ENCODE results near the gene RGS1. TPM values are rescaled to one million over a fixed set of nuclear protein-coding genes. Genes with fewer than 3 reads are reported as not detected.

RGS1 gene
- total and polyA plus RNA-seq, 12 donors: 0.30 to 7.2 (median 0.96) TPM

DNA sequence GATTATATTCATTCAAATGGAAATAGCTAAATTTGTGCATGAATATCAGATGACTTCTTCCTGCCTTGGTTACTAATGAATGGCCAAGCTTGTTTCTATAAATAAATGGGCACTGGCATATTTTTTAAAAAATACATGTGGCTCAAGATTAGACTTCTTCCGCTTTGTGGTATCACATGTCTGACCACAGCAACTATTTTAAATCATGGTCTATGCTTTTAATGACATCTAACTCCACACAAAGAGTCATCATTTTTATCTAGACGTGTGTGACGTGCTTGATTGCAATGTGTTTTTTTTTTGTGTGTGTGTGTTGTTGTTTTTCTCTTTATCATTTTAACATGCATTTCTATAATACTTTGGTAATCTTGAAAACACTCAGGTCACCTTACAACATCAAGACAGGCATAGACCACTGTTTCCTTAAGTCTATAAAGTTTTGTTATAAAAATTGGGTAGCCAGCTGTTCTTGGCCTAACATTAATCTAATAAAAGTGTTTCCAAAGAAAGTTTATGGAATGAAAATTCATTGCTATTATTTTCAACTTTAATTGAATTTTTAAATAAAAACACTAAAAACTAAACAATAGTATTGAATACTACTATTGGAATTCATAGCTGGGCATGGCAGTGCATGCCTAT is 29.5 kb downstream of the RGS1 start:
- WGBS, 2 donors: 38 to 47% methylated on average over 3 of the region's 3 CpGs
- ATAC-seq: peak in 2 of 8 donors; percentile 17 to 48
- peaks cover 0 to 35% (median 0%) of the 10 kb centered on the region in 9 donors for H3K4me1 ChIP-seq
- H3K9me3 ChIP-seq: no peaks in the 10 kb centered on the region
- intact Hi-C loops (cut with DNase I): loop anchor here in 6 of 10 donors (5.0 to 10.0 kb wide), 4 partner anchors 128 to 430 kb away; no protein-coding TSS in a partner anchor
- DNase-seq: no peak
- H3K27me3 ChIP-seq: no peaks in the 10 kb centered on the region
- TF ChIP-seq, protein P1, sequence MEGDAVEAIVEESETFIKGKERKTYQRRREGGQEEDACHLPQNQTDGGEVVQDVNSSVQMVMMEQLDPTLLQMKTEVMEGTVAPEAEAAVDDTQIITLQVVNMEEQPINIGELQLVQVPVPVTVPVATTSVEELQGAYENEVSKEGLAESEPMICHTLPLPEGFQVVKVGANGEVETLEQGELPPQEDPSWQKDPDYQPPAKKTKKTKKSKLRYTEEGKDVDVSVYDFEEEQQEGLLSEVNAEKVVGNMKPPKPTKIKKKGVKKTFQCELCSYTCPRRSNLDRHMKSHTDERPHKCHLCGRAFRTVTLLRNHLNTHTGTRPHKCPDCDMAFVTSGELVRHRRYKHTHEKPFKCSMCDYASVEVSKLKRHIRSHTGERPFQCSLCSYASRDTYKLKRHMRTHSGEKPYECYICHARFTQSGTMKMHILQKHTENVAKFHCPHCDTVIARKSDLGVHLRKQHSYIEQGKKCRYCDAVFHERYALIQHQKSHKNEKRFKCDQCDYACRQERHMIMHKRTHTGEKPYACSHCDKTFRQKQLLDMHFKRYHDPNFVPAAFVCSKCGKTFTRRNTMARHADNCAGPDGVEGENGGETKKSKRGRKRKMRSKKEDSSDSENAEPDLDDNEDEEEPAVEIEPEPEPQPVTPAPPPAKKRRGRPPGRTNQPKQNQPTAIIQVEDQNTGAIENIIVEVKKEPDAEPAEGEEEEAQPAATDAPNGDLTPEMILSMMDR (IDR thresholded peaks at IDR 0.05): no peak
- no peak overlapping the region for H3K27ac ChIP-seq
- no peaks in the 10 kb centered on the region for H3K36me3 ChIP-seq
- H3K4me3 ChIP-seq: no peak overlapping the region

DNA sequence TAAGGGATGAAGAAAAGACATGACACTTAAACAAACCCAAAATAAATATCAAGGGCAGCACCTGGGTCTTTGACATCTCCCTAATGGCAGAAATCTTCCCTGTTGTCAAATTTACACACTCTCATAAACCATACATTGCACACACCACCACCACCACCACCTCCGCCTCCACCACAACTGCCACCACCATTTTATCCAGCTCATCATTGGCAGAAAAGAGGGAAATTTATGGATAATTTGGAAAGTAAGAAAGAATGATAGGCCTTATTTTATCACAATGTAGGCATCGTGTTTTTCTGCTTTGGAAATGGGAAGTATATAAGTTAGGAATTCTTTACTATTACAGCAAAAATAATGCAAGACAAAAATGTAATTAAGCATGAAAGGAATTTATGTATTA is 33.1 kb downstream of the RGS1 start:
- ATAC-seq: no peak
- TF ChIP-seq, protein P1 (IDR thresholded peaks at IDR 0.05): no peak
- no peaks in the 10 kb centered on the region for H3K27me3 ChIP-seq
- WGBS, 2 donors: 94 to 95% methylated on average over 2 of the region's 2 CpGs
- H3K9me3 ChIP-seq: no peaks in the 10 kb centered on the region
- intact Hi-C loops (cut with DNase I): loop anchor here in 8 of 10 donors (2.0 to 10.0 kb wide), 6 partner anchors 131 to 426 kb away; no protein-coding TSS in a partner anchor
- DNase-seq: no peak
- H3K4me3 ChIP-seq: no peak overlapping the region
- H3K36me3 ChIP-seq: no peaks in the 10 kb centered on the region
- H3K4me1 ChIP-seq: peaks cover 0 to 22% (median 0%) of the 10 kb centered on the region in 9 donors
- H3K27ac ChIP-seq: no peak overlapping the region

DNA sequence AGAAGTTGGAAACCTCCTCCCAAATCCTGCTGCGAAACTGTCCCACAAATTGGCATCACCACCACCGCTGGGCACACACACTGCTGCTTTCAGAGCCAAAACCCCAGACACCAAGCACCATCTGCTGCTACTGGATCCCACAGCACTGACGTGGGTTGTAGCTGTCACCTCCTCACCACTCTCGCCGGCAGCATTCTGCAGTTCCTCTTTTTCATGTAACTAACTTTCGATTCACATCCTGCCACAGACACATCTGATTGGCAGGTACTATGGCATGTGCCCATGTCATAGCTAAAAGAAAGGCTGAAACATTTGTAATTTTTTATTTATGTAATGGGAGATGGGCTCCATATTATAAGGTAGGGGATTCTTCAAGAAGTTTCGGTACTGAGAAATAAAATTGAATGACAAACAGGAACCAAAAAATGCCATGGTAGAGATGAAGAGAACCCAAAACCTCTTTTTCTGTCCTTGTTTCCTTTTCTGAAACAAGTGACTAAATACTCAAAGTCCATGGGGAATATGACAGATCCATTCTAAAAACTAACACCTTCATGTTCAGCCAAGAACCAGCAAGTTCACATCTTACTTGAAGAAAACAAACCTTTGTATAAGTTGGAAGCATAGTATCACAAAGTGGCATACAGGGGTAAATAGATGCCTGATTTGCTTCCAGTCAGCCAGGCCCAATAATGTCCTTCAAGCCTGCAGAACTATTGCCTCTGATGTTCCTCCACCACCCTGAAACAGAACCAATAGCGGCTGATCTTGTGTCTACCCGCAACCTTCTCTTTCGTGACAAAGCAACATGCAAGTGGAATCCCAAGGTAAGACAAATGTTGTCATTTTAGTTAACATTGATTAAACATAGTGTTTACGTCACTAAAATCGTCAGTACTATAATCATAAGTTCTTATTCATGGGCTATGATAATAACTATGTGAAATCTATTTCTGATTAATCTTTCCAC is 33.8 kb downstream of the RGS1 start:
- Histone ChIP-seq H3K4me1 (peaks cover 0 to 22% (median 0%) of the 10 kb centered on the region in 9 donors), H3K4me3 (no peak overlapping the region), H3K27ac (no peak overlapping the region), H3K27me3 (no peaks in the 10 kb centered on the region), H3K36me3 (no peaks in the 10 kb centered on the region), H3K9me3 (no peaks in the 10 kb centered on the region)
- DNase-seq (peak; percentile 9 to 17), ATAC-seq (peak in 7 of 8 donors; percentile 26 to 89 (median 52))
- WGBS, 2 donors: 69 to 74% methylated on average over 12 of the region's 12 CpGs
- TF ChIP-seq, protein P1 (IDR thresholded peaks at IDR 0.05): no peak
- intact Hi-C loops (cut with DNase I): loop anchor here (2.0 to 10.0 kb wide), 10 partner anchors 132 to 425 kb away; partner anchors contain the start of gene RGS2 (in 4 of the 10)

Measured in heart right ventricle (tissue), 16 donors.